OCI-LY7 (cell line): ENCODE data around the gene GSS. TPM values are rescaled to one million over a fixed set of nuclear protein-coding genes. Genes with fewer than 3 reads are reported as not detected.

Experiments
- BruUV-seq: library from RNA; stranded (reverse); fragments of 400-500 nt; replicated peaks from 2 replicates; lab custom pipeline; 2021; lab: Mats Ljungman, UMichigan
- CTCF ChIA-PET: fragments of 300-600 bp; sonication (Branson Sonifier 250); formaldehyde crosslinking; loops from one replicate; lab custom pipeline; 2022; ENCODE audit warnings: antibody characterized with exemption; ENCODE audit not compliant: unreplicated experiment; lab: Charles Lee
- POLR2A ChIA-PET: fragments of 300-600 bp; sonication (Branson Sonifier 250); formaldehyde crosslinking; loops from one replicate; lab custom pipeline; 2022; ENCODE audit warnings: antibody characterized with exemption; lab: Charles Lee
- DNase-seq: peaks from one replicate; pipeline ENCODE4 v3.0.0-alpha.2; 2015; ENCODE audit warnings: low spot score
- H2AFZ ChIP-seq: fragments of 200-600 bp; sonication (generic), shearing (Covaris generic); 2 replicates; pipeline ENCODE4 v1.6.1; 2014; ENCODE audit warnings: mild to moderate bottlenecking, antibody characterized with exemption, low read length, moderate library complexity
- H3K27ac ChIP-seq: fragments of 200-600 bp; sonication (generic); 2 replicates; pipeline ENCODE4 v1.5.1; 2014; ENCODE audit warnings: mixed run types, low read depth, mild to moderate bottlenecking, moderate library complexity, low read length, inconsistent platforms; ENCODE audit not compliant: poor library complexity, severe bottlenecking
- H3K36me3 ChIP-seq: fragments of 200-600 bp; sonication (generic); 2 replicates; pipeline ENCODE4 v1.6.1; 2014; ENCODE audit warnings: mild to moderate bottlenecking, antibody characterized with exemption, low read length, moderate library complexity, mixed read lengths; ENCODE audit not compliant: insufficient read depth
- H3K4me1 ChIP-seq: fragments of 200-600 bp; sonication (generic); 2 replicates; pipeline ENCODE4 v1.5.1; 2014; ENCODE audit warnings: mild to moderate bottlenecking, low read length; ENCODE audit not compliant: insufficient read depth, poor library complexity, severe bottlenecking
- H3K4me2 ChIP-seq: fragments of 200-600 bp; sonication (generic); 2 replicates; pipeline ENCODE4 v1.6.1; 2014; ENCODE audit warnings: mild to moderate bottlenecking, low read length
- H3K4me3 ChIP-seq: fragments of 200-600 bp; sonication (generic); 2 replicates; pipeline ENCODE4 v1.5.1; 2014; ENCODE audit warnings: mild to moderate bottlenecking, low read depth, low read length; ENCODE audit not compliant: poor library complexity, severe bottlenecking
- H3K79me2 ChIP-seq: fragments of 200-600 bp; sonication (generic); 2 replicates; pipeline ENCODE4 v1.6.1; 2016; ENCODE audit warnings: low read depth, mild to moderate bottlenecking, low read length, moderate library complexity, mixed read lengths; ENCODE audit not compliant: insufficient read depth
- H3K9me2 ChIP-seq: fragments of 200-600 bp; sonication (generic); 2 replicates; pipeline ENCODE4 v1.6.1; 2016; ENCODE audit warnings: mild to moderate bottlenecking, low read length, mixed read lengths; ENCODE audit not compliant: insufficient read depth
- H3K9me3 ChIP-seq: fragments of 200-600 bp; sonication (generic); 2 replicates; pipeline ENCODE4 v1.6.1; 2014; ENCODE audit warnings: mild to moderate bottlenecking, mixed run types, low read length, mixed read lengths
- H4K20me1 ChIP-seq: fragments of 200-600 bp; sonication (generic); 2 replicates; pipeline ENCODE4 v1.6.1; 2014; ENCODE audit warnings: mild to moderate bottlenecking, antibody characterized with exemption, low read length, moderate library complexity, mixed read lengths; ENCODE audit not compliant: insufficient read depth
- EZH2phosphoT487 ChIP-seq: fragments of 200-600 bp; sonication (generic); IDR thresholded peaks from 2 replicates; pipeline ENCODE4 v1.6.1; 2018; ENCODE audit warnings: low read depth, borderline replicate concordance, mild to moderate bottlenecking, mixed run types, antibody characterized with exemption, low read length, moderate library complexity, mixed read lengths
- intact Hi-C: fragments of 100-400 bp; cut with micrococcal nuclease; formaldehyde crosslinking; loops from one replicate; pipeline ENCODE4 v1.10.0; 2022; ENCODE audit not compliant: unreplicated experiment
- total RNA-seq, 2 experiments: library from RNA; depleted of rRNA in 1 of 2; stranded (reverse); fragments of >200 nt in 1 of 2; shearing (Covaris generic) in 1 of 2; gene quantifications; 2 replicates each; pipeline ENCODE4 v1.2.3, GENCODE V29; 2014 to 2022
- TF ChIP-seq, protein P1 (sequence below): fragments of 200-600 bp; sonication (generic); conservative IDR thresholded peaks from 2 replicates; pipeline ENCODE4 v1.5.1; 2014; ENCODE audit warnings: mild to moderate bottlenecking, antibody characterized with exemption, low read length, moderate library complexity, mixed read lengths

The GSS gene
- total RNA-seq, 2 experiments from 2014 or later, result 78.7 to 91.4 TPM

DNA sequence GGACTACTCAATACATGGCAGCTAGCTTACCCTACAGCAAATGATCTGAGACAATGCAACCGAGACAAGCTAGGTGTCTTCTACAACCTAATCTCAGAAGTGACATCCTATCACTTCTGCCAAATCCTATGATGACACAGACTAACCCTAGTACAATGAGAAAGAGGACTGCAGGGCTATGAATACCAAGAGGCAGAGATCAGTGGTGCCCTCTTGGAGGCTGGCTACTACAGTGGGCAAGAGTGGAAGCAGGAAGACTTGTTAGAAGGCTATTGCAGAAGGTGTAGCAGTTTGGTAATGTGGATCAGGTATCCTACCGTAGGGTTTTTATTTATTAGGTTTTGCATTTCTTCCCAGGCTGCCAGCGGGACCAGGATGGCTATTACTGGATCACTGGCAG lies 30.3 kb downstream of the GSS start:
- ChIA-PET CTCF (no interaction called here), POLR2A (no interaction called here)

DNA sequence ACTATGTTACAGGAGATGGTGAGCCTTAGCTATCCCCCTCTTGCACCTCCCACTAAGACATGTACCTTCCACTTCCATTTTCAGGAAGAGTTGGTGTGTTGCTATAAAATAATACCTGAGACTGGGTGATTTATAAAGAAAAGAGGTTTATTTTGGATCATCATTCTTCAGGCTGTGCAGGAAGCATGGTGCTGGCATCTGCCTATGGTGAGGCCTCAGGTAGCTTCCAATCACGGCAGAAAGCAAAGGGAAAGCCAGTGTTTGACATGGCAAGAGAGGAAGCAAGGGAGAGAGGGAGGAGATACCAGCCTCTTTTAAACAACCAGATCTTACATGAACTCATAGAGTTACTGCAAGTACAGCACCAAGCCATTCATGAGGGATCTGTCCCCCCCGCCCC lies 32.2 kb downstream of the GSS start:
- Histone ChIP-seq H4K20me1 (no peaks in the 10 kb centered on the region), H3K9me3 (no peaks in the 10 kb centered on the region), H3K27ac (no peak overlapping the region), H3K4me3 (no peak overlapping the region), H2AFZ (no peak overlapping the region), H3K36me3 (peaks cover 22% of the 10 kb centered on the region; the same call in 1 of the 2 replicates), H3K79me2 (no peaks in the 10 kb centered on the region), H3K4me1 (peaks cover 15% of the 10 kb centered on the region), H3K9me2 (no peaks in the 10 kb centered on the region), H3K4me2 (no peak overlapping the region)
- no peak for DNase-seq
- TF ChIP-seq, protein P1, sequence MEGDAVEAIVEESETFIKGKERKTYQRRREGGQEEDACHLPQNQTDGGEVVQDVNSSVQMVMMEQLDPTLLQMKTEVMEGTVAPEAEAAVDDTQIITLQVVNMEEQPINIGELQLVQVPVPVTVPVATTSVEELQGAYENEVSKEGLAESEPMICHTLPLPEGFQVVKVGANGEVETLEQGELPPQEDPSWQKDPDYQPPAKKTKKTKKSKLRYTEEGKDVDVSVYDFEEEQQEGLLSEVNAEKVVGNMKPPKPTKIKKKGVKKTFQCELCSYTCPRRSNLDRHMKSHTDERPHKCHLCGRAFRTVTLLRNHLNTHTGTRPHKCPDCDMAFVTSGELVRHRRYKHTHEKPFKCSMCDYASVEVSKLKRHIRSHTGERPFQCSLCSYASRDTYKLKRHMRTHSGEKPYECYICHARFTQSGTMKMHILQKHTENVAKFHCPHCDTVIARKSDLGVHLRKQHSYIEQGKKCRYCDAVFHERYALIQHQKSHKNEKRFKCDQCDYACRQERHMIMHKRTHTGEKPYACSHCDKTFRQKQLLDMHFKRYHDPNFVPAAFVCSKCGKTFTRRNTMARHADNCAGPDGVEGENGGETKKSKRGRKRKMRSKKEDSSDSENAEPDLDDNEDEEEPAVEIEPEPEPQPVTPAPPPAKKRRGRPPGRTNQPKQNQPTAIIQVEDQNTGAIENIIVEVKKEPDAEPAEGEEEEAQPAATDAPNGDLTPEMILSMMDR, result no peak
- TF ChIP-seq EZH2phosphoT487, result no peak
- intact Hi-C loops, result no loop called here
- ChIA-PET POLR2A (no interaction called here), CTCF (no interaction called here)
- BruUV-seq, result no TSS peak

More for the DNA sequence above, 30.3 kb downstream of the GSS start:
- Histone ChIP-seq H4K20me1 (no peaks in the 10 kb centered on the region), H3K9me2 (no peaks in the 10 kb centered on the region), H3K4me3 (no peak overlapping the region), H3K4me2 (no peak overlapping the region), H3K27ac (no peak overlapping the region), H3K9me3 (no peaks in the 10 kb centered on the region), H3K4me1 (peaks cover 15% of the 10 kb centered on the region), H3K36me3 (peaks cover 40% of the 10 kb centered on the region; the same call in 1 of the 2 replicates), H2AFZ (no peak overlapping the region), H3K79me2 (no peaks in the 10 kb centered on the region)
- BruUV-seq, result no TSS peak
- TF ChIP-seq, protein P1, result no peak
- no peak for DNase-seq
- intact Hi-C loops, result no loop called here

DNA sequence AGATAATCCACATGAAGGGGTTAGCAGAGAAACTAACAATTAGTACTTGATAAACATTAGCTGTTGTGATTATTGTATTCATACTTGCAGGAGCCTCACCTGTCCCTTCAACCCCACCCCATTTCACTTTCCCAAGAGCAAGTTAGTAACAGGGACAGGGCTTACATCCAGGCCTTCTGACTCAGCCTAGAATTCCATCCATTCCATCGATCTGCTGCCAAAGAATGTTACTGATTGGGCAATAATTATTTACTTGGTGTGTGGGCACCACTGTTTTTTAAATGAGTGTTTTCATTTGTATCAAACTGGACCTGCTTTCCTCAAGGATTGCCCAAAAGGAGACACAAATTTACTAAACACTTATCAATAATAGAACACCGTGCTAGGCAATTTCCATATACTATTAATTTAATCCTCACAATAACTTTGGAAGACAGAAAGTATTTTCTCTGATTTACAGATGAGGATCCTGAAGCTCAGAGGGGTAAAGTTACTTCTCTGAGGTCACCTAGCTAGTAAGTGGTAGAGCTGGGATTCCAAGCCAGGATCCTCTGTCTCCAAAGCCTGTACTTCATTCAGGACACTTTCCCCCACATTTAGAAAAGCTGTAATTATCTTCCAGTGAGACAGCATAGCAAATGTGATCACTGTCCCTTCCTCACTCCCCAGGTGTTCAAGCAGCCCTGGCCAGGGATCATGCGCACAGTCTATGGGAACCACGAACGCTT lies 32.8 kb downstream of the GSS start:
- intact Hi-C loops, result no loop called here
- Histone ChIP-seq H3K36me3 (peaks cover 17% of the 10 kb centered on the region; the same call in 1 of the 2 replicates), H3K9me3 (no peaks in the 10 kb centered on the region), H3K4me3 (no peak overlapping the region), H4K20me1 (no peaks in the 10 kb centered on the region), H2AFZ (no peak overlapping the region), H3K4me1 (peaks cover 15% of the 10 kb centered on the region), H3K4me2 (no peak overlapping the region), H3K9me2 (no peaks in the 10 kb centered on the region), H3K79me2 (no peaks in the 10 kb centered on the region), H3K27ac (no peak overlapping the region)
- no peak for TF ChIP-seq EZH2phosphoT487
- TF ChIP-seq, protein P1, result no peak
- ChIA-PET CTCF (no interaction called here), POLR2A (no interaction called here)
- DNase-seq, result no peak
- BruUV-seq, result no TSS peak
